DOHH2 (cell line): ENCODE results near the gene COASY.

ENCODE experiments used
- EZH2phosphoT487 ChIP-seq: fragments of 200-600 bp; sonication (generic); IDR thresholded peaks from 2 replicates; pipeline ENCODE4 v1.6.1; 2017; ENCODE audit warnings: borderline replicate concordance, mild to moderate bottlenecking, antibody characterized with exemption, low read length, moderate library complexity, mixed read lengths
- TF ChIP-seq, protein P1 (sequence below): fragments of 200-600 bp; sonication (generic); IDR thresholded peaks from one replicate; pipeline ENCODE4 v1.5.1; 2014; ENCODE audit warnings: antibody characterized with exemption, mild to moderate bottlenecking, low read depth, low read length; ENCODE audit not compliant: poor library complexity, severe bottlenecking

DNA sequence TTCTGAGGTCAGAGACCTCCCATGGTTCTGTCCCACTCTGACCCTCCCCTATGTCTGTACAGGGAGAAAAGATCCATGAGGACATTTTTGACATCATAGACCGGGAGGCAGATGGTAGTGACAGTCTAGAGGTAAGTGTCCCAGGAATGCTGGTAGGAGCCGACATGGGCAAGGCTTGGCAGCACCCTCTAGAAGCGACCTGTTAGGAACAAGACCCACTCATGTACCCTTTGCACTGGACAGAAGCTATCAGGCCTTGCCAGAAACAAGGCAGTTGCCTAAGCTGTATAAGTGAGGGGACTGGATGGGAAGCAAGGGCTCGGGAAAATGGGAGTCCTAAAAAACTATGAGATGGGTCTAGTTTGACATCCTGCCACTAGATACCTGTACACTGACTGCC is 50.1 kb downstream of the COASY start:
- TF ChIP-seq, protein P1, sequence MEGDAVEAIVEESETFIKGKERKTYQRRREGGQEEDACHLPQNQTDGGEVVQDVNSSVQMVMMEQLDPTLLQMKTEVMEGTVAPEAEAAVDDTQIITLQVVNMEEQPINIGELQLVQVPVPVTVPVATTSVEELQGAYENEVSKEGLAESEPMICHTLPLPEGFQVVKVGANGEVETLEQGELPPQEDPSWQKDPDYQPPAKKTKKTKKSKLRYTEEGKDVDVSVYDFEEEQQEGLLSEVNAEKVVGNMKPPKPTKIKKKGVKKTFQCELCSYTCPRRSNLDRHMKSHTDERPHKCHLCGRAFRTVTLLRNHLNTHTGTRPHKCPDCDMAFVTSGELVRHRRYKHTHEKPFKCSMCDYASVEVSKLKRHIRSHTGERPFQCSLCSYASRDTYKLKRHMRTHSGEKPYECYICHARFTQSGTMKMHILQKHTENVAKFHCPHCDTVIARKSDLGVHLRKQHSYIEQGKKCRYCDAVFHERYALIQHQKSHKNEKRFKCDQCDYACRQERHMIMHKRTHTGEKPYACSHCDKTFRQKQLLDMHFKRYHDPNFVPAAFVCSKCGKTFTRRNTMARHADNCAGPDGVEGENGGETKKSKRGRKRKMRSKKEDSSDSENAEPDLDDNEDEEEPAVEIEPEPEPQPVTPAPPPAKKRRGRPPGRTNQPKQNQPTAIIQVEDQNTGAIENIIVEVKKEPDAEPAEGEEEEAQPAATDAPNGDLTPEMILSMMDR: no peak
- TF ChIP-seq EZH2phosphoT487: no peak
